Naive thymus-derived CD4-positive, alpha-beta T cell (primary cell): ENCODE data around the gene ARHGAP25. TPM values are rescaled to one million over a fixed set of nuclear protein-coding genes. Genes with fewer than 3 reads are reported as not detected.

Source experiments
- ATAC-seq: fragments of 150-1000 bp; cut with Tn5 transposase; 2 replicates; pipeline ENCODE4 v1.10.0; 2021; ENCODE audit warnings: mild to moderate bottlenecking, moderate library complexity
- CTCF ChIA-PET: fragments of 350-600 bp; sonication (Branson Sonifier 250); formaldehyde crosslinking; loops from one replicate; lab custom pipeline; 2021; ENCODE audit warnings: antibody characterized with exemption; lab: Charles Lee
- POLR2A ChIA-PET: fragments of 350-600 bp; sonication (Branson Sonifier 250); formaldehyde crosslinking; loops from one replicate; lab custom pipeline; 2021; ENCODE audit warnings: antibody characterized with exemption, inconsistent platforms; lab: Charles Lee
- DNase-seq, 9 donors: peaks; one replicate each; pipeline versions ENCODE4 v3.0.0 to v3.0.0-alpha.2; 2020 to 2022; ENCODE audit warnings: mixed read lengths in 1 of 9
- H3K27ac ChIP-seq: one replicate; pipeline ENCODE4 v1.7.0; 2013; ENCODE audit warnings: mild to moderate bottlenecking, low read depth, low read length, moderate library complexity
- H3K27me3 ChIP-seq, 2 donors: one replicate each; pipeline ENCODE4 v1.7.0; 2013; ENCODE audit warnings: low read length in 2 of 2, mild to moderate bottlenecking in 2 of 2, moderate library complexity in 2 of 2; ENCODE audit not compliant: control insufficient read depth in 2 of 2, insufficient read depth in 2 of 2
- H3K36me3 ChIP-seq, 3 experiments: 1 replicate in 2 of 3; 2 replicates in 1 of 3; pipeline ENCODE4 v1.7.0; 2013; ENCODE audit warnings: low read length in 3 of 3, mild to moderate bottlenecking in 3 of 3, moderate library complexity in 1 of 3; ENCODE audit not compliant: insufficient read depth in 3 of 3, control insufficient read depth in 2 of 3
- H3K4me1 ChIP-seq, 2 donors: one replicate each; pipeline ENCODE4 v1.7.0; 2013; ENCODE audit warnings: low read length in 2 of 2, mild to moderate bottlenecking in 2 of 2, moderate library complexity in 1 of 2; ENCODE audit not compliant: control insufficient read depth in 2 of 2, insufficient read depth in 2 of 2
- H3K4me3 ChIP-seq: 2 replicates; pipeline ENCODE4 v1.7.0; 2013; ENCODE audit warnings: mild to moderate bottlenecking, low read length
- H3K9me3 ChIP-seq, 3 experiments: 1 replicate in 2 of 3; 2 replicates in 1 of 3; pipeline ENCODE4 v1.7.0; 2013; ENCODE audit warnings: low read length in 3 of 3; ENCODE audit not compliant: control insufficient read depth in 2 of 3
- H3K27ac Mint-ChIP-seq, 9 donors: one replicate each; pipeline ENCODE4 v1.8.0; 2020 to 2022; ENCODE audit warnings: mixed read lengths in 9 of 9, mild to moderate bottlenecking in 8 of 9, moderate library complexity in 5 of 9, inconsistent platforms in 2 of 9
- H3K27me3 Mint-ChIP-seq, 5 donors: one replicate each; pipeline ENCODE4 v1.8.0; 2021 to 2022; ENCODE audit warnings: mixed read lengths in 5 of 5, mild to moderate bottlenecking in 1 of 5
- H3K36me3 Mint-ChIP-seq, 5 donors: one replicate each; pipeline ENCODE4 v1.8.0; 2020 to 2022; ENCODE audit warnings: mixed read lengths in 5 of 5, mild to moderate bottlenecking in 3 of 5, inconsistent platforms in 1 of 5
- H3K4me1 Mint-ChIP-seq, 7 donors: one replicate each; pipeline ENCODE4 v1.8.0; 2020 to 2022; ENCODE audit warnings: mixed read lengths in 7 of 7, mild to moderate bottlenecking in 3 of 7, inconsistent platforms in 1 of 7
- H3K4me3 Mint-ChIP-seq, 10 donors: one replicate each; pipeline ENCODE4 v1.8.0; 2020 to 2022; ENCODE audit warnings: mild to moderate bottlenecking in 10 of 10, mixed read lengths in 10 of 10, moderate library complexity in 6 of 10, inconsistent platforms in 2 of 10
- H3K9me3 Mint-ChIP-seq, 11 donors: one replicate each; pipeline ENCODE4 v1.8.0; 2020 to 2022; ENCODE audit warnings: mixed read lengths in 11 of 11, mild to moderate bottlenecking in 4 of 11, inconsistent platforms in 1 of 11, moderate library complexity in 1 of 11
- intact Hi-C, 2 donors: fragments of 100-400 bp; cut with micrococcal nuclease; formaldehyde crosslinking; loops; one replicate each; pipeline ENCODE4 v1.15.1; 2023
- polyA plus RNA-seq, 2 donors: library from polyadenylated mRNA; unstranded; fragments of 300-500 nt; fragmentation: Illumina TruSeq; gene quantifications; one replicate each; pipeline ENCODE4 v1.2.3, GENCODE V29; 2021
- total RNA-seq, 6 experiments: library from RNA in 5 of 6; stranded (reverse) in 5 of 6; gene quantifications; 1 replicate in 5 of 6; 2 replicates in 1 of 6; pipeline ENCODE4 v1.2.3 and lab custom pipeline; 2021 to 2026

ARHGAP25 gene
- total and polyA plus RNA-seq, 7 experiments from 2014 or later, result 63.3 to 139 (median 116) TPM

DNA sequence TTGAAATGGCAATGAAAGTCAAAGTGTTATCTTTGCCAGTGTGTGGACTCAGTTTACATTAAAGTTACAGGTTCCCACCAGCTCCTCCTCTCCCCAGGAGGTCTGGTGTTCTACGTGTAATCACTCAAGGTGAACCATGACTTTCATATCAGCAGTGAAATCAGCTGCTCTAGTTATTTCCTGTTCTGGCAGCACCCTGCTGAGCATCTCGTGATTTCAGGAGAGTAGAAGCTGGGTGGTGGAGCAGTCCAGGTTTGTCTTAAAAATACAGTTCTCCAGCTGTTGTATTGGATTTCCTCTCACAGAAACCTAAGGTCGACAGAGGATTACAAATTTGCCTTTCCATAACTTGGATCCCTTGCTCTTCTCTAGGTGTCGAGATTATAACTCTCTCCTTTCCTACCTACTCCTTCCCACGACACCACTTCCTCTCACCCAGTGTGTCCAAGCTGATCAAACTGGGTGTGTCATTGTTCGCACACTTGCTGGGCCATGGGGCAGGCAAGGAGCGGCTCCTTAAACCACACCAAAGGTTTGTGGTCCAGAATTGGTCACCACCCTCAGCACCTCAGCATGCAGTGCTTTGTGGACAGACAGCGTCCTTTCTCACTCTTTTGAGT is 13.0 kb upstream of the ARHGAP25 start:
- peak overlapping the region; percentile 76 to 91 (median 82) for H3K4me3 Mint-ChIP-seq
- no peaks in the 10 kb centered on the region for H3K27me3 ChIP-seq
- no peaks in the 10 kb centered on the region for H3K36me3 ChIP-seq
- intact Hi-C loops, result loop anchor here (1.0 to 2.0 kb wide), 4 partner anchors 13 to 207 kb away; partner anchors contain the start of gene ARHGAP25 (in 2 of the 2)
- H3K4me3 ChIP-seq, result peak overlapping the region; percentile 9
- H3K36me3 Mint-ChIP-seq, result peaks cover 0 to 5% (median 0%) of the 10 kb centered on the region in 5 donors
- H3K4me1 Mint-ChIP-seq, result peaks cover 65 to 96% (median 93%) of the 10 kb centered on the region in 7 donors
- ChIA-PET CTCF (interaction anchor here (0.8 to 5.7 kb wide), 11 partner anchors 10 to 258 kb away, joined by 3 to 33 read pairs (median 9); partner anchors contain the start of gene ARHGAP25), POLR2A (interaction anchor here (0.6 to 9.9 kb wide), 17 partner anchors 9 to 269 kb away, joined by 3 to 114 read pairs (median 6); partner anchors contain the start of gene ARHGAP25)
- peaks cover 0 to 4% (median 0%) of the 10 kb centered on the region in 11 donors for H3K9me3 Mint-ChIP-seq
- no peaks in the 10 kb centered on the region for H3K27me3 Mint-ChIP-seq
- DNase-seq, result peak in 7 of 9 donors; percentile 52 to 69 (median 61)
- ATAC-seq, result peak; percentile 83
- peaks cover 72 to 87% of the 10 kb centered on the region in 2 donors for H3K4me1 ChIP-seq
- peak overlapping the region; percentile 78 to 97 (median 95) for H3K27ac Mint-ChIP-seq
- peak overlapping the region; percentile 68 for H3K27ac ChIP-seq
- H3K9me3 ChIP-seq, result no peaks in the 10 kb centered on the region

DNA sequence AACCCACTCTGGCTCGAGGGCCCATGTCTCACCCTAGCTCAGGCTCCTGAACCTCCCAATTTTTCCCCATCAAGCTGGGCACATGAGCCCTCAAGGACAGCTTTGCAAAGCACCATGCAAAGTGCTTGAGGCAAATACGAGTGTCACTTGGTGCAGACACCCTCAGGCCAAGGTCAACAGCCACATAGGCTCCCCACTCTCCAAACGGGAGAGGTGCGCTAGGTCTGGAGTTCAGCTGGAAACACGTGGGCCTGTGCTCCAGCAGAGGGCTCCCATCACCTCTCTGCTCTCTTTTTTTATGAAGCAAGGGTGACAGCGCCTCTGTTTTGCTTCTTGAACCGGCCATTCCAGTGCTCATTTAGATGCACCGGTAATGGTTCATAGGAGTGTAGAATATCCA is 11.9 kb upstream of the ARHGAP25 start:
- peaks cover 0 to 4% (median 0%) of the 10 kb centered on the region in 5 donors for H3K36me3 Mint-ChIP-seq
- H3K27me3 ChIP-seq, result no peaks in the 10 kb centered on the region
- POLR2A ChIA-PET, result interaction anchor here (0.6 to 9.9 kb wide), 8 partner anchors 9 to 259 kb away, joined by 3 to 114 read pairs (median 17); partner anchors contain the start of gene ARHGAP25
- H3K9me3 Mint-ChIP-seq, result peaks cover 0 to 4% (median 0%) of the 10 kb centered on the region in 11 donors
- peak overlapping the region in 3 of 10 donors; percentile 11 to 34 (median 16) for H3K4me3 Mint-ChIP-seq
- H3K27me3 Mint-ChIP-seq, result no peaks in the 10 kb centered on the region
- H3K27ac Mint-ChIP-seq, result peak overlapping the region in 6 of 9 donors; percentile 18 to 96 (median 74)
- peaks cover 65 to 96% (median 93%) of the 10 kb centered on the region in 7 donors for H3K4me1 Mint-ChIP-seq
- no peak overlapping the region for H3K27ac ChIP-seq
- intact Hi-C loops, result no loop called here
- H3K4me1 ChIP-seq, result peaks cover 72 to 85% of the 10 kb centered on the region in 2 donors
- no peak for DNase-seq
- no peaks in the 10 kb centered on the region for H3K36me3 ChIP-seq
- no peaks in the 10 kb centered on the region for H3K9me3 ChIP-seq
- H3K4me3 ChIP-seq, result no peak overlapping the region
- no peak for ATAC-seq
- CTCF ChIA-PET, result interaction anchor here (0.7 to 5.7 kb wide), 11 partner anchors 9 to 187 kb away, joined by 3 to 33 read pairs (median 3); partner anchors contain the start of gene ARHGAP25

DNA sequence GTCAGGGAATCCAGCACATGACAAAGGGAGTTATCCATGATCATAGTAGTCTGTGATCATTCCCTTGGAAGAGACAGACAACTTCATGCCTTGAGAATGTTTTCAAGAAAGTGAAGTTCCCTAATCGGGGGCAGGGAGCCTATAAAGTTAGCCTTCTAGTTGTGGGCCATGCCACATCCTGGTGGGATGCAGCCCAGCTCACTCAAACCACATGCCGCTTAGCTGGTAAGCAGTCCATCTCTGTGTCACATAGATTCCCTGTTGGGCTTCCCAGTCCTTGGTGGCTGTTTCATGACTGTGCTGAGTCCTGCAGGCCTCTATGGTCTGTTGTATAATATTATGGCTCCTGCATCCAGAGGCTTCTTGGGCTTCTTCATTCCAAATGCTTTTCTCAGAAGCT is 11.4 kb upstream of the ARHGAP25 start:
- Histone ChIP-seq H3K4me1 (peaks cover 72 to 85% of the 10 kb centered on the region in 2 donors), H3K27ac (no peak overlapping the region), H3K4me3 (no peak overlapping the region), H3K27me3 (no peaks in the 10 kb centered on the region), H3K36me3 (no peaks in the 10 kb centered on the region), H3K9me3 (no peaks in the 10 kb centered on the region)
- ChIA-PET CTCF (interaction anchor here (0.7 to 5.7 kb wide), 8 partner anchors 8 to 186 kb away, joined by 3 to 33 read pairs (median 3); partner anchors contain the start of gene ARHGAP25), POLR2A (interaction anchor here (1.1 to 9.9 kb wide), 4 partner anchors 9 to 28 kb away, joined by 3 to 114 read pairs (median 32); partner anchors contain the start of gene ARHGAP25)
- Mint-ChIP-seq H3K4me3 (peak overlapping the region in 4 of 10 donors; percentile 11 to 34 (median 25)), H3K9me3 (peaks cover 0 to 4% (median 0%) of the 10 kb centered on the region in 11 donors), H3K27ac (peak overlapping the region in 6 of 9 donors; percentile 11 to 81 (median 58)), H3K36me3 (peaks cover 0 to 4% (median 0%) of the 10 kb centered on the region in 5 donors), H3K4me1 (peaks cover 63 to 96% (median 93%) of the 10 kb centered on the region in 7 donors), H3K27me3 (no peaks in the 10 kb centered on the region)
- intact Hi-C loops, result no loop called here
- DNase-seq (no peak), ATAC-seq (no peak)

DNA sequence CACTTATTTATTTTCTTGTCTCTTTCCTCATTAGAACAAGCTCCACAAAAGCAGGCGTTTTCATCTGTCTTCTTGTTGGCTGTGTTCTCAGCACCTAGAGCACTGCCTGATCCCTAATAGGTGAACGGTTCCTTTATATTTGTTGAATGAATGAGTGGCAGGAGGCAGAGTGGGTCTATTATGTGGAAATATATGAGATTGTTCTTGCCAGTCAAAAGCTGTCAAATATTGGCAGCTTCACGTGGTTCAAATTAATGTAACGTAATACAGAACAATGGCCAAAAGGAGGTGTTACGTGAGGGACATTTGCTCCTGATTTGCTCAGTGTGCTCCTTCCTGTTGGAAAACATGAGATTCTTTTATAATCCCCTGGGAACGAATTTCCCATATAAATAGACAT is 8.5 kb upstream of the ARHGAP25 start:
- H3K4me3 Mint-ChIP-seq, result peak overlapping the region in 3 of 10 donors; percentile 10 to 60 (median 18)
- Histone ChIP-seq H3K27ac (no peak overlapping the region), H3K27me3 (no peaks in the 10 kb centered on the region), H3K4me3 (no peak overlapping the region), H3K36me3 (no peaks in the 10 kb centered on the region), H3K4me1 (peaks cover 51 to 62% of the 10 kb centered on the region in 2 donors), H3K9me3 (no peaks in the 10 kb centered on the region)
- peaks cover 0 to 4% (median 0%) of the 10 kb centered on the region in 11 donors for H3K9me3 Mint-ChIP-seq
- no peaks in the 10 kb centered on the region for H3K27me3 Mint-ChIP-seq
- ChIA-PET POLR2A (interaction anchor here (0.6 to 9.9 kb wide), 4 partner anchors 6 to 480 kb away, joined by 3 to 114 read pairs (median 4); partner anchors contain the start of gene ARHGAP25), CTCF (interaction anchor here (0.7 to 1.3 kb wide), 3 partner anchors 8 to 40 kb away, joined by 3 read pairs; no protein-coding TSS in a partner anchor)
- H3K4me1 Mint-ChIP-seq, result peaks cover 48 to 81% (median 71%) of the 10 kb centered on the region in 7 donors
- DNase-seq (no peak), ATAC-seq (no peak)
- H3K36me3 Mint-ChIP-seq, result peaks cover 0 to 2% (median 0%) of the 10 kb centered on the region in 5 donors
- intact Hi-C loops, result no loop called here
- peak overlapping the region; percentile 33 to 89 (median 82) for H3K27ac Mint-ChIP-seq

DNA sequence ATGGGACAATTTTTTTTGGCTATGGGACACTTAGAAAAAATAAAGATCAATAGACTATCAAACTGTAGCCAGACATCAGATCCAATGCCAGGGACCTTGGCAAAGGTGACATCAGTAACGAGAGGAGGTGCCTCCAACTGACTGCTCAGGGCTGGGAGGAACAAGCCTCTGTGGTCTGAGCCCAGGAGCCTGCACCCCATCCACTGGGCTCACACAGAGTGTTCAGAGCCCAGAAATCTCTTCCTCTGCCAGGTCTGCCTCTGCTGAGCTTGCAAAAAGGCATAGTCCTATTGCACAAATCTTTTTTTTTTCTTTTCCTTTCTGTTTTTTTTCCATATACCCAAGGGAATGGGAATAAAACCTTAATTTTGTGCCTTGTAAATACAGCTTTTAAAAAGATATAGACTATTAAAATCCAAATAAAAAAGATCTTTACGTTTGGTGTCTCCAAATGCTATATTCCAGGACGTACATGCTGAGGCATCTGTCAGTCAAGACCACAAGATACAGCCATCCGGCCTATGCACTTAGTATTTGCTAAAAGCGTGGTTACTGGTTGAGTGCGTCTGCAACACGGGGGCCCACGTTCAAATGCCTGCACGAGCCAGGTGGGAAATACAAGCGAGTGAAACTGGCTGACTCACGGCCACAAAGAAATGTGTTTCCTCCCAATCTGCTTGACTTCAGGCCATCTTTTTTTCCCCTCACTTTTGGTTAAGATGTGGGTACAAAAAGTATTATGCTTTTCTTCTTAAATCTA is 7.8 kb upstream of the ARHGAP25 start:
- intact Hi-C loops, result loop anchor here (1.0 kb wide), 3 partner anchors 8 to 9 kb away; no protein-coding TSS in a partner anchor
- Histone ChIP-seq H3K9me3 (no peaks in the 10 kb centered on the region), H3K4me1 (peaks cover 44 to 56% of the 10 kb centered on the region in 2 donors), H3K27me3 (no peaks in the 10 kb centered on the region), H3K36me3 (no peaks in the 10 kb centered on the region), H3K27ac (peak overlapping the region; percentile 50), H3K4me3 (peak overlapping the region; percentile 4)
- POLR2A ChIA-PET, result interaction anchor here (0.6 to 9.9 kb wide), 8 partner anchors 5 to 481 kb away, joined by 3 to 114 read pairs (median 4); partner anchors contain the start of gene ARHGAP25
- H3K9me3 Mint-ChIP-seq, result no peaks in the 10 kb centered on the region
- H3K4me1 Mint-ChIP-seq, result peaks cover 48 to 77% (median 71%) of the 10 kb centered on the region in 7 donors
- CTCF ChIA-PET, result interaction anchor here (0.7 to 1.3 kb wide), 3 partner anchors 9 to 39 kb away, joined by 3 read pairs; no protein-coding TSS in a partner anchor
- no peaks in the 10 kb centered on the region for H3K27me3 Mint-ChIP-seq
- H3K36me3 Mint-ChIP-seq, result peaks cover 0 to 3% (median 0%) of the 10 kb centered on the region in 5 donors
- H3K27ac Mint-ChIP-seq, result peak overlapping the region; percentile 39 to 89 (median 83)
- peak in 8 of 9 donors; percentile 66 to 84 (median 74) for DNase-seq
- H3K4me3 Mint-ChIP-seq, result peak overlapping the region; percentile 10 to 76 (median 61)
- ATAC-seq, result peak; percentile 96
